Mucosa of descending colon (tissue), 3 donors: ENCODE measurements around the gene CCL25. TPM values are rescaled to one million over a fixed set of nuclear protein-coding genes. Genes with fewer than 3 reads are reported as not detected.

Source experiments
- ATAC-seq: fragments of 200-7000 bp; cut with Tn5 transposase; one replicate; pipeline ENCODE4 v1.9.1; 2020; ENCODE audit warnings: mild to moderate bottlenecking, moderate library complexity
- DNase-seq, 3 donors: peaks; one replicate each; pipeline ENCODE4 v3.0.0-alpha.2; 2020
- H3K36me3 ChIP-seq: fragments of 200-600 bp; one replicate; pipeline ENCODE4 v1.8.0; 2021; ENCODE audit warnings: low read depth, mild to moderate bottlenecking
- H3K4me1 ChIP-seq: fragments of 200-600 bp; one replicate; pipeline ENCODE4 v1.8.0; 2021; ENCODE audit warnings: low read depth, mild to moderate bottlenecking
- H3K4me3 ChIP-seq: fragments of 200-600 bp; one replicate; pipeline ENCODE4 v1.8.0; 2021; ENCODE audit warnings: mild to moderate bottlenecking
- H3K9me3 ChIP-seq: fragments of 200-600 bp; one replicate; pipeline ENCODE4 v1.8.0; 2021; ENCODE audit warnings: mild to moderate bottlenecking
- intact Hi-C, 2 donors: fragments of 100-400 bp; cut with DNase I in 1 of 2; cut with micrococcal nuclease in 1 of 2; formaldehyde crosslinking; loops; one replicate each; pipeline versions ENCODE4 v1.11.0 to v1.11.1; 2022; cut with DNase I, micrococcal nuclease
- total RNA-seq, 3 donors: library from RNA; stranded (reverse); fragmentation: NEBNext Ultra II Directional in 2 of 3; extraction: Animal tissue kit (Norgen Biotek cat#: 25700) in 2 of 3; gene quantifications; one replicate each; pipeline versions ENCODE4 v1.2.1 to v1.2.4, GENCODE V29; 2021 to 2023
- TF ChIP-seq, protein P1 (sequence below): fragments of 200-600 bp; IDR thresholded peaks from one replicate; pipeline ENCODE4 v1.8.0; 2022; ENCODE audit warnings: antibody characterized with exemption, mild to moderate bottlenecking
- donor health status: DM: no; HTN: no; CAD: no; lungs with moderate emphysema.
- donor health status: DM: no; HTN: no; CAD: no.
- donor health status: DM: no; HTN: yes; CAD: no.

The CCL25 gene
- total RNA-seq, 3 donors from 2014 or later = not detected

DNA sequence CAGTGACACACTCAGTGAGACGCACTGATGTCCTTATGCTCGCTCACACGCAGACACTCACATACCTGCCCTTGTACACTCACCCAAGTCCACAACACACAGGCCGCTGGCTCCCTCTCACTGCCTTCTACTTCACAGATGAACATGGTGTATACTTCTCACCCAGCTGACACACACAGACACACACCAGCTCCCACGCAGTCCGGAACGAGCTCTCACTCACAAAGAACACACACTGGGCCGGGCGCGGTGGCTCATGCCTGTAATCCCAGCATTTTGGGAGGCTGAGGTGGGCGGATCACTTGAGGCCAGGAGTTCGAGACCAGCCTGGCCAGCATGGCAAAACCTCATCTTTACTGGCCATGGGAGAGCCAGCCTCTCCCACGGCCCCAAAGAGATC lies 31.6 kb downstream of the CCL25 start:
- Histone ChIP-seq H3K36me3 (no peaks in the 10 kb centered on the region), H3K4me1 (no peaks in the 10 kb centered on the region), H3K9me3 (no peaks in the 10 kb centered on the region), H3K4me3 (no peak overlapping the region)
- ATAC-seq = no peak
- intact Hi-C loops = no loop called here
- DNase-seq = no peak
- TF ChIP-seq, protein P1, sequence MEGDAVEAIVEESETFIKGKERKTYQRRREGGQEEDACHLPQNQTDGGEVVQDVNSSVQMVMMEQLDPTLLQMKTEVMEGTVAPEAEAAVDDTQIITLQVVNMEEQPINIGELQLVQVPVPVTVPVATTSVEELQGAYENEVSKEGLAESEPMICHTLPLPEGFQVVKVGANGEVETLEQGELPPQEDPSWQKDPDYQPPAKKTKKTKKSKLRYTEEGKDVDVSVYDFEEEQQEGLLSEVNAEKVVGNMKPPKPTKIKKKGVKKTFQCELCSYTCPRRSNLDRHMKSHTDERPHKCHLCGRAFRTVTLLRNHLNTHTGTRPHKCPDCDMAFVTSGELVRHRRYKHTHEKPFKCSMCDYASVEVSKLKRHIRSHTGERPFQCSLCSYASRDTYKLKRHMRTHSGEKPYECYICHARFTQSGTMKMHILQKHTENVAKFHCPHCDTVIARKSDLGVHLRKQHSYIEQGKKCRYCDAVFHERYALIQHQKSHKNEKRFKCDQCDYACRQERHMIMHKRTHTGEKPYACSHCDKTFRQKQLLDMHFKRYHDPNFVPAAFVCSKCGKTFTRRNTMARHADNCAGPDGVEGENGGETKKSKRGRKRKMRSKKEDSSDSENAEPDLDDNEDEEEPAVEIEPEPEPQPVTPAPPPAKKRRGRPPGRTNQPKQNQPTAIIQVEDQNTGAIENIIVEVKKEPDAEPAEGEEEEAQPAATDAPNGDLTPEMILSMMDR = no peak

DNA sequence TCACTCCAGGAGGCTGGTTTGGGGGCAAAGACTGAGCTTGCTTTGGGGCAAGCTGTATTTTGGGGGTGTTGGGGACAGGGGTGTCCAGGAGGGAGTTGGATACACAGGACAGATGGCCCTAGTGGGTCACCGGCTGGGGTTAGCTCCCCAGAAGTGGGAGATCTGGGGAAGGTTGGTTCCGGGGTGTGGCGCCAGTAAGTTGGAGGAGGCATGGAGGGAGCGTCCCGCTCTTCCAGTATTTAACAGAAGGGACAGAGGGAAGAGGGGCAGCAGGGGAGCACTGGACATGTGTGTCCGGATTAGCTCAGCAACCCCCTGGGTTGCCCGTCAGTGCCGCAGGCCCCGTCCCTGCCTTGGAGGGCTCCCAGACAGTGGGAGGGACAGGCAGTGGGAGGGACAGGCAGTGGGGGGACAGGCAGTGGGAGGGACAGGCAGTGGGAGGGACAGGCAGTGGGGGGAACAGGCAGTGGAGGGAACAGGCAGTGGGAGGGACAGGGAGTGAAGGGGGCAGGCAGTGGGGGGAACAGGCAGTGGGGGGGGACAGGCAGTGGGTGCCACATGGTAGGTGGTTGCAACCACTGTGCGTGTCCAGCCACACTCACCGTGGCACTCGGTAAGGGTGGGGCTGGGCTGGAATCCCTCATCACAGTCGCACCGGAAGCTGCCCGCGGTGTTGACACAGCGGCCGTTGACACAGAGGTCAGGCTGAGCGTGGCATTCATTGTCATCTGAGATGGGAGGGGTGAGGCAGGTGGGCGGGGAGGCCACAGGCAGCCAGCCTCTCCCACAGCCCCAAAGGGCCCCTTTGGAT lies 33.2 kb downstream of the CCL25 start:
- H3K9me3 ChIP-seq = no peaks in the 10 kb centered on the region
- ATAC-seq (peak; percentile 75), DNase-seq (peak in 2 of 3 donors; percentile 41 to 42)
- H3K4me3 ChIP-seq = no peak overlapping the region
- no peaks in the 10 kb centered on the region for H3K36me3 ChIP-seq
- H3K4me1 ChIP-seq = no peaks in the 10 kb centered on the region
- TF ChIP-seq, protein P1 = no peak
- intact Hi-C loops = no loop called here

DNA sequence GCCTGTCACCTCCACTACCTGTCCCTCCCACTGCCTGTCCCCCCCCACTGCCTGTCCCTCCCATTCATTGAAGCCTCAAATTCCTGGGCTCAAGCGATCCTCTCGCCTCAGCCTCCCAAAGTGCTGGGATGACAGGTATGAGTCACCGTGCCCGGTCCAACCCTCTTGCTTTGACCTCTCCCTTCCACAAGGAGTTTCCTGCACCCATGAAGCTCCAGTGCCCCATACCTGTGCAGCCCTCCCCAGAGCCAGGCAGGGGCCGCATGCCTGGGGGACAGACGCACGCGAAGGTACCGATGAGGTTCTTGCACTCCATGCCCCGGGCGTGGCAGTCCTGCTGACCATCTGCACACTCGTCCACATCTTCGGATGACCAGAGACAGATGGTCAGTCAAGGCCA lies 34.3 kb downstream of the CCL25 start:
- intact Hi-C loops = no loop called here
- no peak overlapping the region for H3K4me3 ChIP-seq
- no peak for DNase-seq
- TF ChIP-seq, protein P1 = no peak
- H3K4me1 ChIP-seq = no peaks in the 10 kb centered on the region
- H3K9me3 ChIP-seq = no peaks in the 10 kb centered on the region
- ATAC-seq = no peak
- H3K36me3 ChIP-seq = no peaks in the 10 kb centered on the region

DNA sequence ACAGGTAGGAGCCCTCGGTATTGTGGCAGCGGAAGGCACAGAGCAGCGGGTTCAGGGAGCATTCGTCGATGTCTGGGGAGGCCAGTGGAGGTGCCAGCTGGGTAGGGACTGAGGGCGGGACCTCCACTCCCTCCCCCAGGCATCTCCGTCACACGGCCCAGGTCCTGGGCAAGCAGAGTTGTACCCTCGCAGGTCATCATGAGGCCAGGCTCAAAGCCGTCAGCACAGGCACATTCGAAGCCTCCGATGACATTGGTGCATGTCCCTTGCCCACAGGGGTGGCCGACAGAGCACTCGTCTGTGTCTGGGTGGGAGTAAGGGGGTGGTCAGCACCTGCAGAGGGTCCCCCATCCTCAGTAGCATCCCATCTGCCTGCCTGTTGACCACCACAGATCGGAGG lies 35.3 kb downstream of the CCL25 start:
- ATAC-seq (no peak), DNase-seq (no peak)
- no peaks in the 10 kb centered on the region for H3K9me3 ChIP-seq
- intact Hi-C loops = no loop called here
- no peak overlapping the region for H3K4me3 ChIP-seq
- no peaks in the 10 kb centered on the region for H3K4me1 ChIP-seq
- no peaks in the 10 kb centered on the region for H3K36me3 ChIP-seq
- TF ChIP-seq, protein P1 = no peak

DNA sequence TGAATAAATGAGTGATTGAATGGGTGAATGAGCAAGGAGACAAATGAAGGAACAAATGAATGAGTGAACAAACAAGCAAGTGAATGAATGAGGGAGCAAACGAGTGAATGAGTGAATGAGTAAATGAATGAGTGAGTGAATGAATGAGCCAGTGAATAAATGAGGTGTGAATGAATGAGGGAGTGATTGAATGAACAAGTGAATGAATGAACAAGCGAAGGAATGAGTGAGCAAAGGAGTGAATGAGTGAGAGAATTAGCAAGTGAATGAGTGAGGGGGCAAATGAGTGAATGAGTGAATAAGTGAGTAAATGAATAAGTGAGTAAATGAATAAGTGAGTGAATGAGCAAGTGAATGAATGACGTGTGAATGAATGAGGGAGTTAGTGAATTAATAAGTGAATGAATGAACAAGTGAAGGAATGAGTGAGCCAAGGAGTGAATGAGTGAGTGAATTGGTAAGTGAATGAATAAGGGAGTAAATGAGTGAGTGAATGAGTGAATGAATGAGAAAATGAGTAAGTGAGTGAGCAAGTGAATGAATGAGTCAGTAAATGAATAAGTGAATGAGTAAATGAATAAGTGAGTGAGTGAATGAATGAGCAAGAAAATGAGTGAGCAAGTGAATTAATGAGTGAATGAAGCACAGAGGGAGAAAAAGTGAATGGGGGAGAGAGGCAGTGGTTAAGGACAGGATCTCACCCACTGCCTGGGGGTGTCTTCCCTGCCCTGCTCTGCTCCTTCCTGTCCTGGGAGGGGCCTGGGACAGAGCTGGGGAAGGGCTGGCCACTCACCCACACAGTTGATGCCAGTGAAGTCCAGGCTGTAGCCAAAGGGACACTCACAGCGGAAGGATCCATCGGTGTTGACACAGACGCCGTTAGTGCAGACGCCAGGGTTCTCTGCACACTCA lies 36.4 kb downstream of the CCL25 start:
- TF ChIP-seq, protein P1 = no peak
- intact Hi-C loops = no loop called here
- H3K36me3 ChIP-seq = no peaks in the 10 kb centered on the region
- DNase-seq (no peak), ATAC-seq (no peak)
- H3K4me1 ChIP-seq = no peaks in the 10 kb centered on the region
- H3K4me3 ChIP-seq = no peak overlapping the region
- peaks cover 1% of the 10 kb centered on the region for H3K9me3 ChIP-seq
